ENCODE results near the gene SLC6A7.

SLC6A7 gene

GRCh38 chr5:150189728-150190502 is at the start of gene SLC6A7:
Gene SLC6A7, plus strand, starts transcription at chr5:150190062. Its CDS starts 266 bp downstream, at chr5:150190328.
- no peak for DNase-seq

DNA sequence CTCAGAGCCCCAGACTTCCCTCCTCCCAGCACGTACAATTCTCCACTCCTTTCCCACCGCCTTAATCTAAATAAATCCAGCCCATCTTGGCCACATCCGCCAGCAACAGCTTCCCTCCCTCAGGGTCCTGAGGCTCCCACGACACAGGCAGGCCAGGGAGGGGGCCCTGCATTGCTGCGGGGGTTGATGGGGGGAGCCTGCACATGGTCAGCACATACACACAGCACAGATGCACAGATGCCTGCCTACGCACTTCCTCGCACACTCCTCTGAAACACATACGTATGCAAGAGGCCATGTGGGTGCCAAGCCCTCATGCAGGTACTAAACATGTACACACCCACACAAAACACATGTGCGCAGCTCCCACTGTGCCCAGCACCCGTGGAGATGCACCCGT is 49.0 kb upstream of the SLC6A7 start:
- no peak for DNase-seq

DNA sequence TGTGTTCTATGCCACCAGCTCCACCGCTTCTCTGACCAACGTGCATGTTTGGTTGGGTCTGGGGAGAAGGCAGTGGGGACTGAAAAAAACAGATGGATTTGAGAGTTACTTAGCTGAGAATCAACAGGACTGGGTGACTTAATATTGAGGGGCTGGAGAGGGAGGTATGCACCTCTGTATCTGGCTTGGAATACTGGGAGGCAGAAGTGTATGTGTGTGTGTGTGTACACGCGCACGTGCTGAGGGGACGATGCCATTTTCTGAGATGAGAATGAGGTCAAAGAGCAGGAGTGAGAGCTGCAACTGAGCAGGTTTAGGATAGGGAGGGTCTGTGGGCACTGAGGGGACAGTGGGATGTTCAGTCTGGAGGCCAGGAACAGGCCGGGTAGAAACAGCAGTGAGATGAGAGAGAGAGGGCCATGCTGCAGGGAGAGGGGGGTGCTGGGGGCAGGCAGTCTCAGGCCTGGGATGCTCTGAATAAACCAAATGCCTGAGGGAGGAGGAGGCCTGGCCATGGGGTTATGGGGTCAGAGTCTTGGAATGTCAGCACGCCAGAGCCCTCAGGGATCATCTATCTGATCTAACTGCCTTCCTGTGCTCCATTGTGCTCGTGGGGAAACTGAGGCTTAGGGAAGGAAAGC is 48.2 kb upstream of the SLC6A7 start:
- DNase-seq: no peak

DNA sequence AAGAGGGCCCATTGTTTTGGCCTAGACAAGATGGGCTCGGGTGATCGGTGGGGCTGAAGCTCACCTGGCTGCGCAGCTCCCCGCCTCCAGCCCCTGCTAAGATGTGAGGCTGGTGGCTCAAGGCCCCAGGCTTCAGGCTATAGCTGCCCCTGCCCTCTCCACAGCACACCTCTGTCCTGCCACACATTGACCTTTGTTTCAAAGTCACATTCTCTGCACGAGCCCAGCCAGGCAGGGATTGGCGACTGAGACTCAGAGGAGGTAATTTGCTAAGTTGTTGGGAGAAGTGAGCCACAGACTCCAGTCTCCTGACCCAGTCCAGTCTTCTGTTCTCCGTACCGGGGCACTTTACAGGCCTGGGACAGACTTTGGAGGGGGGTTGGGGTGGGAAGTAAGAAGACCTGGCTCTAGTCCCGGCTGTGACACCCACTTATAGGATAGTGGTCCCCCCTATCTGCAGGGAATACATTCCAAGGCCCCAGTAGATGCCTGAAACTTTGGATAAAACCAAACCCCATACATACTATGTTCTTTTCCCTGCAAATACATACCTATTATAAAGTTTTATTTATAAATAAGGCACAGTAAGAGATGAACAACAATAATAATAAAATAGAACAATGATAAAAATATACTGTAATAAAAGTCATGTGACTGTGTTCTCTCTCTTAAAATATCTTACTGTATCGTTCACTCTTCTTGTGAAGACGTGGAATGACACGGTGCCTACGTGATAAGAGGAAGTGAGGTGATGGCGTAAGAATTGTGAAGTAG is 47.5 kb upstream of the SLC6A7 start:
- DNase-seq: no peak

DNA sequence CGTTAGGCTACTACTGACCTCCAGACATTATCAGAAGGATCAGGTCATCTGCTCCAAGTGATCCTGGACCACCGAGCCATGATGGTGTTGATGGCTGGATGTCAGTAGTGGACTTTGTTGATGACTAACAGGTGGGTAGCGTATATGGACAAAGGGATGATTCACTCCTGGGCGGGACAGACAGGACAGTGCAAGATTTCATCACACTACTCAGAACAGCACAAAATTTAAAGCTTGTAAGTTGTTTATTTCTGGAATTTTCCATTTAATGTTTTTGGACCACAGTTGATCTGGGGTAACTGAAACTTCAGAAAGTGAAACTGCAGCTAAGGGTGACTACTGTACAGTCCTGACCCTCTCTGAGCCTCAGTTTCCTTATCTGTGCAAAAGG is 46.9 kb upstream of the SLC6A7 start:
- DNase-seq: no peak

DNA sequence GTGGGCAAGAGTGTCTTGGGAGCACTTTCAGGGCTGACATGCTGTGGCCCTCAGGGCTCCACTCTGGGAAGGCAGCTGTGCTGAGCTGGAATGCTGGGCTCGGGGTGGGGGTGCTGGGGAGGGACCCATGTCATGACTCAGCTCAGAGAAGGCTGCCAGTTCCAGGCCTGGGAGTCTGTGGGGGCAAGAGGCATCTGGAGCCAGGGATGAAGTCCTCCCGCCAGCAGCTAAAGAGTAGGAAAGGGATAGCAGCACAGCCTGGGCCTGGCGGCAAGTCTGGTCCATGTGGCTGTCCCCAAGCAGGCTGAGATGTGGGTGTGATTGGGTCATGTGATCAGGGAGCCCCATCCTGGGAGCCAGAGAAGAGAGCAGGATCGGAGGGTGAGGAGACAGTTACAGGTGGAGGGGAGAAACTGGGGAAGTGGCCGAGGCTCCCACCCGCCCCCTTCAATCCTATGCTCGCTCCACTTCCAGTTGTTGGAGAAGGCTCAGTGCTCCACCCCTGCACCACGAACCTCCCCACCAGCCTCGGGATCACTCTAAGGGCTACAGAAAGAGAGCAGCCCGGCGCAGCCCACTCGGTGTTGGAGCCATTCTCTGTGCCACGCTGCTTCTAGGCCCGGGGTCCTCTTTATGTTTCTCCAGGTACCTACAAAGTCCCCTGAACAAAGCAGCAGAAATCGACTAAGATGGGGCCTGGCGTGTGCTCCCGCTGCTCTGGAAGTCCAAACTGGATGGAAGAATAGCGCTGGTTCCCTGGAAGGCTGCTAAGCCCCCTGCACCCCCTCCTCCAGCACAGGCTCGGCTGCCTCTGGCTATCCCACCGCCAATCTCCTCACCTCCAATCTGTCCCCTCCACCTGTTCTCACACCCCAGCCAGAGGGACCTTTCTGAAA is 46.3 kb upstream of the SLC6A7 start:
- no peak for DNase-seq

DNA sequence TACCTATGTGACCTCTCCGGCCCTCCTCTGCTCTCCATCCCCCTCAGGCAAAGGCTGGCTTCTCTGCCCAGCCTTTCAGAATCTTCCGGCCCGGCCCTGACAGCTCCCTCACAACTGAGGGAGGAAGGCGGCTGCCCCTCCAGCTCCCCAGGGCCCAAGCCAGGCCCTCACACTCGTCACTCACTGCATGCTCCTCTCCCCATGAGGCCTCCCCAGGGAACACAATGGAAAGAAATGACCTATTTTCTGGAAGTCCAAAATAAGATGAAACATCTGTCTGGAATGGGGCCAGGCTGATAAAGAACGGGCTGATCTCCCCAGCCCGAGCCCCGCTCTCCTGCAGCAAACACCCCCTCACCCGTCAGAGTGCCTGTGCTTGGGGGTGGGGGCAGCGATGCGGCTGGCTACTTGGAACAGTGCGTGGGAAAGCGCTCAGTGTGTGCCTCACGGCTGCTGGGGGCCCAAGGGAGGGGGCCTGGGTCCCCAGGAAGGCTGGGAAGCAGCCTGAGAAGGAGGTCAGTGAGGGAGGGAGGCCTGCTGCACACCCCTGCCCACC is 45.5 kb upstream of the SLC6A7 start:
- DNase-seq: no peak

DNA sequence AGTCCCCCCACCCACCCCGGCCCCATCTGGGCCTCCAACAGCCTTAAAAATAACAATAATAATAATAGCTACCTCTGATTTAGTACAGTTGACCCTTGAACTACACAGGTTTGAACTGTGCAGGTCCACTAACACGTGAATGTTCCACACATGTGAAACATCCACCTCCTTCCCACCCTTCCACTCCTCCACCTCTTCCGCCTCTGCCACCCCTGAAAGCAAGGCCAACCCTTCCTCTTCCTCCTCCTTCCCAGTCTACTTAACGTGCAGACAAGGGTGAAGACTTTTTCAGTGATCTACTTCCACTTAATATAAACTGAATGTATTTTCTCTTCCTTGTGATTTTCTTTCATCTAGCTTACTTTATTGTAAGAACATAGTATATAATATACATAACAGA is 45.0 kb upstream of the SLC6A7 start:
- no peak for DNase-seq

DNA sequence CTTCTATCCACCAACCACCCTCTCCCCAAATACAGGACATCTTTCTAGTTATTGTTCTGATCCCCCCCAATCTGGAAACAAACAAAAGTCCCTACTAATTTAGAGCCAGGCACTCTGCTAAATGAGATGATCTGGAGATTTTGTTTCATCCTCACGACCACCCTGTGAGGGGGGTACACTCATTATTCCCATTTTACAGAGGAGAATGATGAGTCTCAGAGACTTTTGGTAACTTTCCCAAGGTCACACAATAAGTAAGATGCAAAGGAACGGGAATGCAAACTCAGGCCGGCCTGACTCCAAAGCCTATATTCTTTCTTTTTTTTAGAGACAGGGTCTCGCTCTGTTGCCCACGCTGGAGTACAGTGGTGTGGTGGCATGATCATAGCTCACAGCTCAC is 43.6 kb upstream of the SLC6A7 start:
- no peak for DNase-seq

DNA sequence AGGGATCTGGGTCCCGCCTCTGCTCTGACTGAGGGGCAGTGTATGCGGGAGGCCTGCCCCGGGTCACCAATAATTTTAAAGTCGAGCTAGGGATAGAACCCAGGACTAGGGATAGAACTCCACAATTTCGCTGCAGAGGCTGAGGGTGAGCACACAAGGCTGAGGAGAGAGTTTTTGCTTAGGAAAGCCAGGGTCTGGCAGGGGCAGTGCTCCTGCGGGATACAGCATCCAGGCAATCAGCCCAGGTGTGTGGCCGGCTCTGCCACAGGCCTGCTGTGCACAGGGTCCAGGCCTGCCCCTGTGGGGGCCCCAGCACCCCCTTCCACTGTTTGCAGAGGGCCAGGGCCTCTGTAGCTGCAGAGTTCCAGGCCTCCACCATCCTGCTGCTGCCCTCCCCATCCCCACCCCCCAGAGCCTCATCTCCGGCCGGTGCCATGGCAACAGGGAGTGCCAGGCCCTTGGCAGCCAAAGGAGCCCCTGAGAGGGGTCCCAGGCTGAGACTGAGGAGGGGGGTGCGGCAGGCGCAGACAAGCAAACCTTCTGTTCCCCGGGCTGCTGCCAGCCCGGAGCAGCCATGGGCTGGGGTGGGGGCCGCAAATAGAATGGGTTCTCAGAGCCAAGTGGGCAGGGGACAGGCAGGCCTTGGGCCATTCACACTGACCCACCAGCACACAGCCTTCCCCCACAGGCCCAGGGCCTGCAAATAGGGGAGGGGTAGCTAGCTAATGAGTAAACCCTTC is 42.8 kb upstream of the SLC6A7 start:
- DNase-seq: no peak

DNA sequence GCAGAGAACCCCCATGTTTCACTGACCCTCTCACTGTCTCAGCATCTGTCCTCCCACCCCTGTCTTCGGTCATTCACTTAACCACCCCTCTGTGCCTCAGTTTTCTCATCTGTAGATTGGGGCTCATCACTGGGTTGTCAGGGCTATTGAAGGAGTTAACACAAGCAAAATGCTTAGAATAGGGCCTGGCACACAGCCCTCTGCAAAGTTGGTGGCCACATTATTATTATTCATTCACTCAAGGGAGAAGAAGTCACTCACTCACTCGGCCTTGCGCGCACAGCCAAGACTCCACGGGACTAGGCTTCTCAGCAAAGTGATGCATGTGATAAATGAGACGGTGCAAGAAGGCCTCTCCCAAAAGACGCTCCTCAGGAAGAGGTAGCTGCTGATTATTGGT is 42.2 kb upstream of the SLC6A7 start:
- no peak for DNase-seq

GRCh38 chr5:150148117-150148927 is 41.5 kb upstream of the SLC6A7 start:
- DNase-seq: no peak

DNA sequence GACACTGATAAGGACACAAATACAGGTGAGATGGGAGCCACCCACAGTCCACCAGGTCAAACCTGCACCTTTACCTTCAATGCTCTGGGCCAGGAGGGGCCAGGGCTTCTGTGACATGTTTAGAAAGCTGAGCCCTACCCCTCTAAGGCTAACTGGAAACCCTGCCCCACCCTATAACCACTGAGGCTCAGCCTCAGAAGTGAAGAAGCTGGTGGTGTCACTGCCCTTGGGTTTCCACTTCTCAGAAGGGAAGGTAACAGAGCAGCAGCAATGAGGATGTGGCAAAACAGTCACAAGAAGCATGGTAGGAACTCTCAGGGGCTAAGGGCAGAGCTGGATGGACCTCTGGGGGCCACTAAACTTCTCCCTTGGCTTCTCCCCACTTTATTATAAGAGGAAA is 40.2 kb upstream of the SLC6A7 start:
- DNase-seq: no peak

- no peak for DNase-seq
Measured at GRCh38 chr5:150152636-150153462, 37.0 kb upstream of the SLC6A7 start.

DNA sequence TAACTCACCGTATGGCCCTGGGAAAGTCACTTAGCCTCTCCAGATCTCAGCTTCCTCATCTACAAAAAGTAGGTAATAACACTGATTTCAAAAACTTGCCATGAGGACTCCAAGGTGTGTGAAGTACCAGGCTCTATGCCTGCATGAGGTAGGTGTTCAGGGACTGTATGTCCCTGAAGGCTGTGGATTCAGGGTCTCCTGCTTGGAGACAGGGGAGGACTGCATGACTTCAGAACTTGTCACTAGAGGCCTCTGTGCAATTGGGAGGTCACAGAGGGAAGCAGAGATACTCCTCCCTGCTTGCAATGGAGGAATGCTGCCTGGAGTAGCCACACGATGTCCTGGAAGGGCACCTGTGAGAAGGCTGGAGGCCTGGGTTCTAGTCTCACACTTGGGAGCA is 36.4 kb upstream of the SLC6A7 start:
- DNase-seq: no peak

DNA sequence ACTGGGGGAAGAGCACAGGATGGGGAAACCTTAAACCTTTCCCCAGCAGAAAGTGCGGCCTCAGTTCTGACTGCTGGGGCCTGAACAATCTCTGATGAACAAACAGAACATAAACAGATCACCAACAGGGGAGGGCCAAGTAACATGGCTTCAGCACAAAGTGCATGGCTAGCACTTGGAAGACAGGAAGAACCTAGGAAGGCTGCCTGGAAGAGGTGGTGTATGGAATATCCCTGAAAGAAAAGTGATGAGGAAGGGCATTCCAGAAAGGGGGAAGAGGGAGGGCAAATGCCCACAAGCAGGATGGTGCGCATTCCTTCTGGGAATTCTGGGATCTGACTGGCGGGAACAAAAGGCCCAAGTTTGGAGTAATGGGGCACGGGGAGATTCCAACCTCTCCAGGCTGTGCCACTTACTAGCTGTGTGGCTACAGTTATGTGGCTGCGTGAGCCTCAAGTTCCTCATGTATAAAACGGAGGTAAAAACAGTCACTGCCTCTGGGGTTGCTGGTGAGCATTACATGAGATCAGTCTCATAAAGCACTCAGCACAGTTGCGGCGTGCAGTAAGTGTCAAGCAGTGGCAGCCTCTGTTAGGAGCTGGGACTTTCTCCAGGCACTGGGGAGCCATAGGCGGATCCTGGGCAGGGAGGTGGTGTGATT is 35.8 kb upstream of the SLC6A7 start:
- DNase-seq: no peak

GRCh38 chr5:150154618-150155128 is 35.2 kb upstream of the SLC6A7 start:
- DNase-seq: no peak

DNA sequence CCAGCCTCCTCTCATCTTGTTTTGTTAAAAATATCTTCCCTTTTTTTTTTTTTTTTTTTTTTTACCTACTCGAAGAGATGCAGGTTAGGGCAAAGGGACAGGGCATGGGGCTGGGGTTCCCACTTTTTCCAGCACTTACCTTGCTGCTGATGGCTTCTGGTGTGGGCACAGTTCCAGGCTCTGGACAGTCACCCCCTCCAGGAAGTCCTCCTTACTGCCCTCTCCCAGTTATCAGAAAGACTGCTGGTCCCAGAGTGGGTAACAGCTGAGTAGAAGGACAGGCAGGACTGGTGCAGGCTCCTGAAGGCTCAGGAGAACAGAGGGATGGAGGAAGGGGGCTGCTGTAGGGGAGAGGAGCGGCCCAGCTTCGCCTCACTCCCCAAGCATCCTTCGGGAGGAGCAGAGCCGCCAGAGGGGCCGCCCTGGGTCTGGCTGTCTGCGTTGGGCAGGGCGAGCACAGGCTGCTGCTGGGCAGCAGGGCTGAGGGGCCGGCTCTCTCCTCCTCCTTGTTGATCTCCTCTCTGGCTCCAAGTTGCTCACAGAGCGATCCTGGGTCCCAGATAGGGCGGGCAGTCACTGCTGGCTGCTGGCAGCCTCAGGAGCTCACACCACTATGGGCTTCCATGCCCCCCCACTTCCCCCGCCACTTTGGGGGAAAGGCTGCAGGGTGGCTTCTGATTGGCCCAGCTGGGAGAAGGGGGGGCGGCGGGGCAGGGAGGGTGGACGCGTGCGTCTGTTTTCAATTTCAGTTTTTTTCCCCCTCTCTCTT is 34.4 kb upstream of the SLC6A7 start, which contains the start of gene PDGFRB:
TSS of gene PDGFRB (minus strand) at position 588 of the 769 bp plus-strand sequence. CDS start 18,798 bp downstream, outside the sequence.
- no peak for DNase-seq
